Measurements from ENCODE around the gene TMEM51. TPM values are rescaled to one million over a fixed set of nuclear protein-coding genes. Genes with fewer than 3 reads are reported as not detected.
"Not testable (repeated sequence)": the region's sequence is repeated elsewhere in the genome, so short reads cannot be mapped to it uniquely, and the experiment has no call there.

TMEM51 gene
- total RNA-seq, 1 experiment from 2014 or later = 19.9 TPM

GRCh38 chr1:15125101-15125745 lies 28.3 kb upstream of the TMEM51 start:
- no peak for DNase-seq (ENCODE audit: low read depth)

GRCh38 chr1:15128077-15128476 lies 25.5 kb upstream of the TMEM51 start:
- DNase-seq (ENCODE audit: low read depth) = no peak

- DNase-seq (ENCODE audit: low read depth) = peak; percentile 80
Observed at GRCh38 chr1:15128520-15129313, 24.8 kb upstream of the TMEM51 start.

- no peak for DNase-seq (ENCODE audit: low read depth)
Observed at GRCh38 chr1:15129944-15130343, 23.6 kb upstream of the TMEM51 start.

- no peak for DNase-seq (ENCODE audit: low read depth)
Observed at GRCh38 chr1:15130607-15131006, 22.9 kb upstream of the TMEM51 start.

GRCh38 chr1:15132965-15133364 lies 20.6 kb upstream of the TMEM51 start:
- DNase-seq (ENCODE audit: low read depth) = no peak

- no peak for DNase-seq (ENCODE audit: low read depth)
Observed at GRCh38 chr1:15134285-15134684, 19.3 kb upstream of the TMEM51 start.

GRCh38 chr1:15135604-15136003 lies 17.9 kb upstream of the TMEM51 start:
- DNase-seq (ENCODE audit: low read depth) = not testable (repeated sequence)

- no peak for DNase-seq (ENCODE audit: low read depth)
Observed at GRCh38 chr1:15137809-15138208, 15.7 kb upstream of the TMEM51 start.

- DNase-seq (ENCODE audit: low read depth) = no peak
Observed at GRCh38 chr1:15139654-15140350, 13.7 kb upstream of the TMEM51 start.

- DNase-seq (ENCODE audit: low read depth) = peak; percentile 55
Observed at GRCh38 chr1:15141935-15142539, 11.5 kb upstream of the TMEM51 start.

- no peak for DNase-seq (ENCODE audit: low read depth)
Observed at GRCh38 chr1:15145327-15145726, 8.2 kb upstream of the TMEM51 start.

- peak; percentile 26 for DNase-seq (ENCODE audit: low read depth)
Observed at GRCh38 chr1:15146142-15146680, 7.3 kb upstream of the TMEM51 start.

GRCh38 chr1:15146971-15147376 lies 6.6 kb upstream of the TMEM51 start:
- no peak for DNase-seq (ENCODE audit: low read depth)

- DNase-seq (ENCODE audit: low read depth) = no peak
Observed at GRCh38 chr1:15148004-15148403, 5.5 kb upstream of the TMEM51 start.

GRCh38 chr1:15148475-15148874 lies 5.1 kb upstream of the TMEM51 start:
- DNase-seq (ENCODE audit: low read depth) = no peak

- no peak for DNase-seq (ENCODE audit: low read depth)
Observed at GRCh38 chr1:15148941-15149340, 4.6 kb upstream of the TMEM51 start.

- no peak for DNase-seq (ENCODE audit: low read depth)
Observed at GRCh38 chr1:15150376-15150775, 3.2 kb upstream of the TMEM51 start.

- no peak for DNase-seq (ENCODE audit: low read depth)
Observed at GRCh38 chr1:15151377-15151806, 2.2 kb upstream of the TMEM51 start.

GRCh38 chr1:15151871-15152270 lies 1.7 kb upstream of the TMEM51 start:
- no peak for DNase-seq (ENCODE audit: low read depth)

Measured in HT1080 (cell line).